WI38 (cell line): ENCODE results near the gene MRPL38.
"Not testable (repeated sequence)": the region's sequence is repeated elsewhere in the genome, so short reads cannot be mapped to it uniquely, and the experiment has no call there.

ENCODE experiments used
- H3K4me3 ChIP-seq: 2 replicates; pipeline ENCODE4 v1.5.1; 2011; ENCODE audit warnings: low read depth, mild to moderate bottlenecking, control low read depth, low read length
- TF ChIP-seq, protein P1 (sequence below): IDR thresholded peaks from 2 replicates; pipeline ENCODE4 v1.5.1; 2012; ENCODE audit warnings: low read depth, mild to moderate bottlenecking, control low read depth, low read length

The MRPL38 gene

DNA sequence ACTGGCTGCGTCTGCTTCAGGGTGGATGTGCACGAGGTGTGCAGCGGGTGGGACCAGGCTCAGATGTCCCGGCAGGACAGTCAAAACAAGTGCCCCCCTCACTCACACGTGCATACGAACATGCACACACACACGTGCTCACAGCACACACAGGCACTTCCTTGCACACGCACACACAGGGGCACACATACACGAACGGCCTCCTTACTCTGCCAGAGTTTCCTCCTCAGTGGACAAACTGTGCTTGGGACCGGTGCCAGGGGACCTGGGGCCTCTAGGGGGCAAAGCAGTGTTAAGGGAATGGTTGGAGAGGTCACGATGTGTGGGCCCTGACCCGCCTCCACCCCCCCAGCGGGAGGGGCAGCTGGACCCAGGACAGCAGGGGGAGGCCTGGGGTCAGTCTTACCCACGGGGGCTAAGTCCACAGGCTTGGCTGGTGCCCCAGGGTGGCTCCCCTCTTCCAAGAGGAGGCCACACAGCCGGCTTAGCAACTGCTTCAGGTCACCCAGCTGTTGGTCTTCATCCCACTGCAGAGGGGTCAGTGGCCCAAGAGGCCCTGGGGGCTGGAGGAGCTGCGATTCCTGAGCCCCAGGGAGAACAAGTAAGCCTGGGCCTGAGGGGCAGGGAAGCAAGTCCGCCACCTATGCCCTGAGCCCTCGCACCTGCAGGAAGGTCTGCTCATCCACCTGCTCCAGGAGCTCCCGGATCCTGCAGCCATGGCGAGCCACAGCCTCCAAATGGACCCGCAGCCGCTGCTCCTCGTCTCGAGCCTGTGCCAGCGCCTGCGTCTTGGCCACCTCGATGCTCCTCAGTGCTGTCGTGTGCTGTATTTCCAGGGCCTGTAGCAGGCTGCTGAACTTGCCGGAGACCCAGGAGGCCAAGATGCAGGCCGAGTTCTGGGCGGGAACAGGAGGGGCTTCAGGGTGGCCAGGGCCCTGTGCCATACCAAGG is 12.8 kb downstream of the MRPL38 start:
- no peak overlapping the region for H3K4me3 ChIP-seq
- TF ChIP-seq, protein P1, sequence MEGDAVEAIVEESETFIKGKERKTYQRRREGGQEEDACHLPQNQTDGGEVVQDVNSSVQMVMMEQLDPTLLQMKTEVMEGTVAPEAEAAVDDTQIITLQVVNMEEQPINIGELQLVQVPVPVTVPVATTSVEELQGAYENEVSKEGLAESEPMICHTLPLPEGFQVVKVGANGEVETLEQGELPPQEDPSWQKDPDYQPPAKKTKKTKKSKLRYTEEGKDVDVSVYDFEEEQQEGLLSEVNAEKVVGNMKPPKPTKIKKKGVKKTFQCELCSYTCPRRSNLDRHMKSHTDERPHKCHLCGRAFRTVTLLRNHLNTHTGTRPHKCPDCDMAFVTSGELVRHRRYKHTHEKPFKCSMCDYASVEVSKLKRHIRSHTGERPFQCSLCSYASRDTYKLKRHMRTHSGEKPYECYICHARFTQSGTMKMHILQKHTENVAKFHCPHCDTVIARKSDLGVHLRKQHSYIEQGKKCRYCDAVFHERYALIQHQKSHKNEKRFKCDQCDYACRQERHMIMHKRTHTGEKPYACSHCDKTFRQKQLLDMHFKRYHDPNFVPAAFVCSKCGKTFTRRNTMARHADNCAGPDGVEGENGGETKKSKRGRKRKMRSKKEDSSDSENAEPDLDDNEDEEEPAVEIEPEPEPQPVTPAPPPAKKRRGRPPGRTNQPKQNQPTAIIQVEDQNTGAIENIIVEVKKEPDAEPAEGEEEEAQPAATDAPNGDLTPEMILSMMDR: no peak

DNA sequence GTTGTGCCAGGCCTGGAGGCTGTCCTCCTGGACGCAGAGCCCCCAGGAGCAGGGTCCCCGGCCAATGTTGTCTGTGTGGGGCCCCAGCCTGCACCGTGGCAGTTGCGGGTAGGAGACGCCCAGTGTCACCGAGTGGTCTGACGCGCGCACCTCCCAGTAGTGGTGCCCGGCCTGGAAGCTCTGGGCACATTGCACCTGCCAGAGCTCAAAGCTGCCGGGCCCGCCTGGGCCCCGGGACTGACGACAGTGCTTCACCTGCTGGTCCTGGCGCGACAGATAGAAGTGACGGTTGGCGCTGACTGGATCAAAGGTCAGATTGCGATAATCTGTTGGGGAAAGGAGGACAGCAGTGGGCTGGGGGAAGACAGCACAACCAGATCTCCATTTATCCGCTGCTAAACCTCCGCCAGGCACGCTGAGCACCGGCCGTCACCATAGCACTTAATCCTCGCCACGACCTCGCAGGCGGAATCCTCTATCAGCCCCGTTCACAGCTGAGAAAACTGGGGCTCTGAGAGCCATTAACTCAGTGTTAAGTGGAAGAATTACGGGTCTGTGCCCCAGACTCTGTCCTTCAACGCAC is 13.6 kb downstream of the MRPL38 start:
- TF ChIP-seq, protein P1: no peak
- no peak overlapping the region for H3K4me3 ChIP-seq

DNA sequence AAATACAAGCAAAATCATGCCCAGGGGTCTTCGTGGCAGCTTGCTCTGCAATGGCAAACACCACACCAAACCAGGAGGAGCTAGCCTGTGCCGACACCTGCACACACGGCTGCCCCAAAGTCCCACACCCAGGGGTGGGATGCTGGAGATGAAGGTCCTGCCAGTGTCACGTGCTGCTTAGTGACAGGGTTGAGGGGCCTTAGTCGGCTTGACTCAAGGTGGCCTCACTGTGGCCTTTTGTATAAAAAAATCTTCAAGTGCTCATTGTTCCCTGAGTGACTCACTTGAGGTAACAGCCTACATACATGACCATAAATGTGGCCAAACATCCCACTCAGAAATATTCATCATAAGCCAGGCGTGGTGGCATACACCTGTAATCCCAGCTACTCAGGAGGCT is 15.2 kb downstream of the MRPL38 start:
- TF ChIP-seq, protein P1: no peak
- no peak overlapping the region for H3K4me3 ChIP-seq

DNA sequence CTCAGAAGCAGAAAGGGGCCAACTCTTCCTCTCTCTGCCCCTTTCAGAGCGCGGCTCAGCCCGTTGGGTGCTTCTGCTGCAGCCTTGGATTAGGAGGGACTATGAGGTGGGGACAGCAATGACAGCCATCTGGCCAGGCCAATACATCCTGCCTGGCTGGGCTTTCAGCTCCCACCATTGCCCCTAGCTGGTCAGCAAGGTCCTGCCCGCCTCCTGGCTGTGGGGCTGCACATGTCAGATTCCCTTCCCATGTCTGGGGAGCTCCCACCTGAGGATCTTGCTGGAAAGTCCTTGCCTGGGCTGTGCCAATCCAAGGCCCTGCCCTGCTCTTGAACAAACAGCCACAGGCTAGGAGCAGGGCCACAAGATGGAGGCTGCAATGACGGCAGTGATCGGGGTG is 16.2 kb downstream of the MRPL38 start:
- H3K4me3 ChIP-seq: no peak overlapping the region
- TF ChIP-seq, protein P1: no peak

DNA sequence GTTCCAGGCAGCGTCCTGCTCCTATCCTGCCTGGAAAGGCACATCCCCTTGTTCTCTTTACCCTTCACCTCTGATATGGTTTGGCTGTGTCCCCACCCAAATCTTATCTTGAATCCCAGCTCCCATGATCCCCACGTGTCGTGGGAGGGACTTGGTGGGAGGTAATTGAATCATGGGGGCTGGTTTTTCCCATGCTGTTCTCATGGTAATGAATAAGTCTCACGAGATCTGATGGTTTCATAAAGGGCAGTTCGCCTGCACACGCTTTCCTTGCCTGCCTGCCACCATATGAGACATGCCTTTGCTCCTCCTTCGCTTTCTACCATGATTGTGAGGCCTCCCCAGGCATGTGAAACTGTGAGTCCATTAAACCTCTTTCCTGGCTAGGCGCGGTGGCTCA is 18.8 kb downstream of the MRPL38 start:
- not testable (repeated sequence) for H3K4me3 ChIP-seq

DNA sequence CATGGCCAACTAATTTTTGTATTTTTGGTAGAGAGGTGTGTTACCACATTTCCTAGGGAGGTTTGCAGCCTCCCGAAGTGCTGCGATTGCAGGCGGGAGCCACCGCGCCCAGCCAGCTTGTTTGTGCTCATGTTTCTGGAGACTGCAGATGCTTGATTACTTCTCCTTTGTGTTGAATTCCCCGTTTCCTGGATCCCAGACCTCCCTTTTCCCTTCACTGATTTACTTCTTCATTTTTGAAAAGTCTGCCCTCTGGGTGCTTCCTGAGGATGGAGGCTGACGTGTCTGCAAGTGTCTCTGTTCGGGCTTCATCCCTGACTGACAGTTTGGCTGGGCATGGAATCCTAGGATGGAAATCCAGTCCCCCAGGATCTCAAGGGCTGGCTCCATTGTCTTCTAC is 19.3 kb downstream of the MRPL38 start:
- H3K4me3 ChIP-seq: no peak overlapping the region
- TF ChIP-seq, protein P1: no peak

DNA sequence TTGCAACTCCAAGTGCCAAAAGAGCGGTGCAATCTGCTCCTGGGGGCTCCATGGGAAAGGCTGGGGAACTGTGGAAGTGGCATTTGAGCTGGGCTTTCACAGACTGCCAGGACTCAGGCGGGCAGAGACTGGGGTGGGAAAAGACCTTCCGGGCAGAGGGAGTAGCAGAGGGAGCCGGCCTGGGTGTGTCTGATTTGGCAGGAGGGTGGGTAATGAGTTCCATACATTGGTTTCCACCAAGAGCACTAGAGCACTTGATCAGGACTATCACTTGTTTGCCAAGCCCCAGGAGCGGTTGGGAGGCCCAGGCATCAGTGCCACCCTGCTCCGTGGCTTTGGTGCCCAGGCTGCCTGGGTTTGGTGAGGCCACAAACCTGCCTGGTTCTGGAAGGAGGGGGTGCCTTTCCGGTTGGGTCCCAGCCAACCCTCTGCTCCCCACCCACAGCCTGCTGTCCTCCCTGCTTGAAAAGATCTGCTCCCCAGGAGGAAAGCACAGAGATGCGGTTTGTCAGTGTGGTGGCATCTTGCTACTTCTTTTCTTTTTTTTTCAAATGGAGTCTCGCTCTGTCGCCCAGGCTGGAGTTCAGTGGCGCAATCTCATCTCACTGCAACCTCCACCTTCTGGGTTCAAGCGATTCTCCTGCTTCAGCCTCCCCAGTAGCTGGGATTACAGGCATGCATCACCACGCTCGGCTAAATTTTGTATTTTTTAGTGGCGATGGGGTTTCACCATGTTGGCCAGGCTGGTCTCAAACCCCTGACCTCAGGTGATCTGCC is 22.8 kb downstream of the MRPL38 start:
- TF ChIP-seq, protein P1: no peak
- no peak overlapping the region for H3K4me3 ChIP-seq
